K562 (cell line): Measurements from ENCODE around the gene HSPA2. TPM values are rescaled to one million over a fixed set of nuclear protein-coding genes. Genes with fewer than 3 reads are reported as not detected.

Source experiments
- CSDE1 ChIP-seq, 2 experiments: fragments of 450-650 bp; IDR thresholded peaks; 2 replicates each; pipeline ENCODE4 v1.6.1; 2016; ENCODE audit warnings: mild to moderate bottlenecking in 1 of 2
- DDX20 ChIP-seq: fragments of 450-650 bp; IDR thresholded peaks from 2 replicates; pipeline ENCODE4 v1.6.1; 2016; ENCODE audit warnings: missing genetic modification characterization, low read depth, mild to moderate bottlenecking, missing compliant biosample characterization, moderate library complexity
- ETV1 ChIP-seq: fragments of 450-650 bp; conservative IDR thresholded peaks from 2 replicates; pipeline ENCODE4 v1.6.1; 2016; ENCODE audit warnings: missing genetic modification characterization, control low read depth, low read depth, missing compliant biosample characterization
- KAT2B ChIP-seq: IDR thresholded peaks from one replicate; pipeline ENCODE4 v1.6.1; 2012; ENCODE audit warnings: low read depth, mild to moderate bottlenecking, control low read depth, inconsistent platforms, low read length, moderate library complexity
- KDM1A ChIP-seq, 2 experiments: fragments of 450-650 bp; IDR thresholded peaks; 2 replicates each; pipeline ENCODE4 v1.6.1; 2016; ENCODE audit warnings: mild to moderate bottlenecking in 2 of 2
- LARP7 ChIP-seq: fragments of 450-650 bp; IDR thresholded peaks from 2 replicates; pipeline ENCODE4 v1.6.1; 2016
- NBN ChIP-seq: fragments of 450-650 bp; IDR thresholded peaks from 2 replicates; pipeline ENCODE4 v1.6.1; 2016; ENCODE audit warnings: low read depth, mild to moderate bottlenecking
- NFIC ChIP-seq: fragments of 450-650 bp; IDR thresholded peaks from 2 replicates; pipeline ENCODE4 v1.6.1; 2017; ENCODE audit warnings: mild to moderate bottlenecking, inconsistent platforms
- NR2C2 ChIP-seq, 2 experiments: fragments of 200-800 bp in 1 of 2; sonication (Bioruptor generic) in 1 of 2; sonication (generic) in 1 of 2; formaldehyde crosslinking in 1 of 2; IDR thresholded peaks; 2 replicates each; pipeline versions ENCODE4 v1.6.1 to v1.8.0; 2016 to 2022; ENCODE audit warnings: mild to moderate bottlenecking in 1 of 2, missing compliant biosample characterization in 1 of 2, missing genetic modification characterization in 1 of 2, missing genetic modification reagents in 1 of 2
- NRF1 ChIP-seq, 2 experiments: fragments of 450-650 bp; IDR thresholded peaks in 1 of 2; conservative IDR thresholded peaks in 1 of 2; 2 replicates each; pipeline ENCODE4 v1.6.1; 2014; ENCODE audit warnings: mild to moderate bottlenecking in 2 of 2
- SMARCA5 ChIP-seq: fragments of 450-650 bp; IDR thresholded peaks from 2 replicates; pipeline ENCODE4 v1.6.1; 2016
- SP1 ChIP-seq: sonication (generic); formaldehyde crosslinking; IDR thresholded peaks from 2 replicates; pipeline ENCODE4 v1.8.1; 2022; ENCODE audit warnings: mild to moderate bottlenecking, missing genetic modification reagents
- TAL1 ChIP-seq: fragments of 450-650 bp; IDR thresholded peaks from 2 replicates; pipeline ENCODE4 v1.6.1; 2016; ENCODE audit warnings: mild to moderate bottlenecking
- TRIM24 ChIP-seq, 2 experiments: fragments of 450-650 bp; IDR thresholded peaks; 2 replicates each; pipeline ENCODE4 v1.6.1; 2016
- ZFP1 ChIP-seq: fragments of 450-650 bp; formaldehyde crosslinking; IDR thresholded peaks from 2 replicates; pipeline ENCODE4 v1.4.0; 2020; ENCODE audit warnings: mild to moderate bottlenecking, mixed read lengths
- ZNF224 ChIP-seq: sonication (generic); formaldehyde crosslinking; IDR thresholded peaks from 2 replicates; pipeline ENCODE4 v1.8.0; 2022; ENCODE audit warnings: mild to moderate bottlenecking, missing genetic modification reagents
- ZNF77 ChIP-seq: fragments of 250-450 bp; sonication (Bioruptor Pico); IDR thresholded peaks from 2 replicates; pipeline ENCODE4 v1.5.0; 2020
- ZNF780A ChIP-seq: fragments of 250-450 bp; sonication (Bioruptor Pico); IDR thresholded peaks from 2 replicates; pipeline ENCODE4 v1.5.0; 2021; ENCODE audit warnings: mild to moderate bottlenecking
- polyA plus RNA-seq, 8 experiments: library from polyadenylated mRNA; depleted of rRNA in 4 of 8; stranded (reverse) in 5 of 8; unstranded in 3 of 8; fragments of >200 nt; fragmentation: Nextera tagmentation in 2 of 8; fragmentation: Illumina TruSeq in 1 of 8; extraction: Ambion mirVana in 2 of 8; extraction: Trizol in 1 of 8; gene quantifications; 2 replicates each; pipeline versions ENCODE4 v1.2.1 to v1.2.3, GENCODE V29; 2011 to 2014; ENCODE audit warnings: inconsistent platforms in 1 of 8, missing spikeins in 1 of 8
- total RNA-seq, 7 experiments: library from RNA; depleted of rRNA in 6 of 7; stranded (reverse); fragments of >200 nt in 6 of 7; fragmentation: Illumina TruSeq in 2 of 7; extraction: Trizol in 2 of 7; gene quantifications; 2 replicates each; pipeline versions ENCODE4 v1.2.1 to v1.2.3, GENCODE V29; 2011 to 2021; ENCODE audit warnings: low replicate concordance in 1 of 7
- TF ChIP-seq, protein P1 (sequence below), 3 experiments: fragments of 200-800 bp in 1 of 3; sonication (Bioruptor generic) in 1 of 3; sonication (generic) in 1 of 3; formaldehyde crosslinking in 1 of 3; IDR thresholded peaks; 2 replicates each; pipeline versions ENCODE4 v1.6.1 to v1.8.0; 2016 to 2022; ENCODE audit warnings: mild to moderate bottlenecking in 2 of 3, missing compliant biosample characterization in 2 of 3, missing genetic modification characterization in 2 of 3, missing genetic modification reagents in 1 of 3
- TF ChIP-seq, protein P2 (sequence below): fragments of 250-450 bp; sonication (Bioruptor Pico); IDR thresholded peaks from 2 replicates; pipeline ENCODE4 v1.8.0; 2021; ENCODE audit warnings: mild to moderate bottlenecking, moderate library complexity
- TF ChIP-seq, protein P3 (sequence below): sonication (generic); formaldehyde crosslinking; IDR thresholded peaks from 2 replicates; pipeline ENCODE4 v1.9.0; 2022; ENCODE audit warnings: mild to moderate bottlenecking, missing genetic modification reagents
- TF ChIP-seq, protein P4 (sequence below): fragments of 250-450 bp; sonication (Bioruptor Pico); IDR thresholded peaks from 2 replicates; pipeline ENCODE4 v1.6.1; 2021; ENCODE audit warnings: mild to moderate bottlenecking
- TF ChIP-seq, protein P5 (sequence below): IDR thresholded peaks from 2 replicates; pipeline ENCODE4 v1.6.1; 2011; ENCODE audit warnings: borderline replicate concordance, low read depth, mild to moderate bottlenecking, moderate library complexity, low read length; ENCODE audit not compliant: insufficient read depth, poor library complexity, severe bottlenecking
- TF ChIP-seq, protein P6 (sequence below): sonication (generic); formaldehyde crosslinking; IDR thresholded peaks from 2 replicates; pipeline ENCODE4 v1.8.0; 2023; ENCODE audit warnings: mild to moderate bottlenecking, missing genetic modification reagents

The HSPA2 gene
- total and polyA plus RNA-seq, 9 of the 15 experiments (the other 6 are each of a cell fraction or from before 2014, with no cell fraction given) = not detected

DNA sequence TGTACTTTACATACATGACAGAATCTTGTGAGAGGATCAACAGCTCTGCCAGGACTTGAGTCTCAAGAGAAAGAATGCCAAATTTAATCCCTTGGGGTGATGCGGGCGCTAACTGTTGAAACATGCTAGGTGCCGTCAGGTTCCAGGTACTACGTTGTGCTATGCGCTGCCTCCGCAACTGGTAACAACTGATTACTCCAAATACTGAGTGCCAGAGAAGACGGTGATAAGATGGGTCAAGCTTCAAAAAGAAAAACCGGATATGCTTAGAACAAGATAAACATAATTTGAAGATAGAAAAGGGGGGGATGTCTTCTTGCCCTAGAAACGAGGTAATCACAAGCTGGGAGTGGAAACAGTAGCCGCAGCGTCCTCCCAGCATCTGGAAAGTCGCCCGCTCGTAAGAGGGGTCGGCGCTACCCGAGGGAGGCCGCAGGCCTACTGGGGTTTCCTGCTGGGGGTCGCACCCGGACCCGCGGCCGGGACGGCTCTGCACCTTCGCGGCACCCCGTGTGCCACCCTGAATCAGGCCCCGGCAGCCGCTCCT, 37.6 kb upstream of the HSPA2 start (continued):
- TF ChIP-seq SMARCA5 (no peak), NR2C2 (CRISPR knock-in tag; IDR thresholded peaks at IDR 0.05) (no peak), NR2C2 (tag; IDR thresholded peaks at IDR 0.05) (no peak), ZNF780A (CRISPR knock-in tag) (no peak), DDX20 (no peak), NBN (no peak), SP1 (CRISPR knock-in tag) (no peak), LARP7 (no peak), KDM1A (IDR thresholded peaks at IDR 0.05) (no peak), ZNF77 (CRISPR knock-in tag) (no peak), TAL1 (peak; percentile 39; the same call in 1 of the 2 replicates), ZFP1 (CRISPR knock-in tag) (no peak), NRF1 (conservative IDR thresholded peaks at IDR 0.05 in 1 of 2, IDR thresholded peaks at IDR 0.05 in 1 of 2) (no peak), NFIC (peak; percentile 5; the same call in 1 of the 2 replicates), ZNF224 (CRISPR knock-in tag) (no peak), TRIM24 (IDR thresholded peaks at IDR 0.05) (no peak), CSDE1 (IDR thresholded peaks at IDR 0.05) (no peak), KAT2B (no peak), ETV1 (tag) (no peak)
- TF ChIP-seq, protein P1, sequence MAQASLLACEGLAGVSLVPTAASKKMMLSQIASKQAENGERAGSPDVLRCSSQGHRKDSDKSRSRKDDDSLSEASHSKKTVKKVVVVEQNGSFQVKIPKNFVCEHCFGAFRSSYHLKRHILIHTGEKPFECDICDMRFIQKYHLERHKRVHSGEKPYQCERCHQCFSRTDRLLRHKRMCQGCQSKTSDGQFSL (CRISPR knock-in tag; IDR thresholded peaks at IDR 0.05) = no peak
- TF ChIP-seq, protein P1 (tag; IDR thresholded peaks at IDR 0.05) = no peak
- TF ChIP-seq, protein P2, sequence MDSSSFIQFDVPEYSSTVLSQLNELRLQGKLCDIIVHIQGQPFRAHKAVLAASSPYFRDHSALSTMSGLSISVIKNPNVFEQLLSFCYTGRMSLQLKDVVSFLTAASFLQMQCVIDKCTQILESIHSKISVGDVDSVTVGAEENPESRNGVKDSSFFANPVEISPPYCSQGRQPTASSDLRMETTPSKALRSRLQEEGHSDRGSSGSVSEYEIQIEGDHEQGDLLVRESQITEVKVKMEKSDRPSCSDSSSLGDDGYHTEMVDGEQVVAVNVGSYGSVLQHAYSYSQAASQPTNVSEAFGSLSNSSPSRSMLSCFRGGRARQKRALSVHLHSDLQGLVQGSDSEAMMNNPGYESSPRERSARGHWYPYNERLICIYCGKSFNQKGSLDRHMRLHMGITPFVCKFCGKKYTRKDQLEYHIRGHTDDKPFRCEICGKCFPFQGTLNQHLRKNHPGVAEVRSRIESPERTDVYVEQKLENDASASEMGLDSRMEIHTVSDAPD (CRISPR knock-in tag) = no peak
- TF ChIP-seq, protein P3, sequence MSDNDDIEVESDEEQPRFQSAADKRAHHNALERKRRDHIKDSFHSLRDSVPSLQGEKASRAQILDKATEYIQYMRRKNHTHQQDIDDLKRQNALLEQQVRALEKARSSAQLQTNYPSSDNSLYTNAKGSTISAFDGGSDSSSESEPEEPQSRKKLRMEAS = no peak
- TF ChIP-seq, protein P4, sequence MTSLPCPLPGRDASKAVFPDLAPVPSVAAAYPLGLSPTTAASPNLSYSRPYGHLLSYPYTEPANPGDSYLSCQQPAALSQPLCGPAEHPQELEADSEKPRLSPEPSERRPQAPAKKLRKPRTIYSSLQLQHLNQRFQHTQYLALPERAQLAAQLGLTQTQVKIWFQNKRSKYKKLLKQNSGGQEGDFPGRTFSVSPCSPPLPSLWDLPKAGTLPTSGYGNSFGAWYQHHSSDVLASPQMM = no peak
- TF ChIP-seq, protein P5, sequence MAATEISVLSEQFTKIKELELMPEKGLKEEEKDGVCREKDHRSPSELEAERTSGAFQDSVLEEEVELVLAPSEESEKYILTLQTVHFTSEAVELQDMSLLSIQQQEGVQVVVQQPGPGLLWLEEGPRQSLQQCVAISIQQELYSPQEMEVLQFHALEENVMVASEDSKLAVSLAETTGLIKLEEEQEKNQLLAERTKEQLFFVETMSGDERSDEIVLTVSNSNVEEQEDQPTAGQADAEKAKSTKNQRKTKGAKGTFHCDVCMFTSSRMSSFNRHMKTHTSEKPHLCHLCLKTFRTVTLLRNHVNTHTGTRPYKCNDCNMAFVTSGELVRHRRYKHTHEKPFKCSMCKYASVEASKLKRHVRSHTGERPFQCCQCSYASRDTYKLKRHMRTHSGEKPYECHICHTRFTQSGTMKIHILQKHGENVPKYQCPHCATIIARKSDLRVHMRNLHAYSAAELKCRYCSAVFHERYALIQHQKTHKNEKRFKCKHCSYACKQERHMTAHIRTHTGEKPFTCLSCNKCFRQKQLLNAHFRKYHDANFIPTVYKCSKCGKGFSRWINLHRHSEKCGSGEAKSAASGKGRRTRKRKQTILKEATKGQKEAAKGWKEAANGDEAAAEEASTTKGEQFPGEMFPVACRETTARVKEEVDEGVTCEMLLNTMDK = no peak
- TF ChIP-seq, protein P6, sequence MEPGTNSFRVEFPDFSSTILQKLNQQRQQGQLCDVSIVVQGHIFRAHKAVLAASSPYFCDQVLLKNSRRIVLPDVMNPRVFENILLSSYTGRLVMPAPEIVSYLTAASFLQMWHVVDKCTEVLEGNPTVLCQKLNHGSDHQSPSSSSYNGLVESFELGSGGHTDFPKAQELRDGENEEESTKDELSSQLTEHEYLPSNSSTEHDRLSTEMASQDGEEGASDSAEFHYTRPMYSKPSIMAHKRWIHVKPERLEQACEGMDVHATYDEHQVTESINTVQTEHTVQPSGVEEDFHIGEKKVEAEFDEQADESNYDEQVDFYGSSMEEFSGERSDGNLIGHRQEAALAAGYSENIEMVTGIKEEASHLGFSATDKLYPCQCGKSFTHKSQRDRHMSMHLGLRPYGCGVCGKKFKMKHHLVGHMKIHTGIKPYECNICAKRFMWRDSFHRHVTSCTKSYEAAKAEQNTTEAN = no peak
